GM18873 (cell line): Measurements from ENCODE around the gene E2F4.

ENCODE experiments used
- ATAC-seq: cut with Tn5 transposase; IDR thresholded peaks from one replicate; pipeline ENCODE4 v1.9.1; 2021; ENCODE audit warnings: mild to moderate bottlenecking, moderate library complexity, moderate number of reproducible peaks; ENCODE audit not compliant: unreplicated experiment, low FRiP score

Gene E2F4

GRCh38 chr16:67157892-67158635, 33.9 kb upstream of the E2F4 start:
- no peak for ATAC-seq

- peak; percentile 46 for ATAC-seq
Measured at GRCh38 chr16:67158637-67159600, 33.0 kb upstream of the E2F4 start.

DNA sequence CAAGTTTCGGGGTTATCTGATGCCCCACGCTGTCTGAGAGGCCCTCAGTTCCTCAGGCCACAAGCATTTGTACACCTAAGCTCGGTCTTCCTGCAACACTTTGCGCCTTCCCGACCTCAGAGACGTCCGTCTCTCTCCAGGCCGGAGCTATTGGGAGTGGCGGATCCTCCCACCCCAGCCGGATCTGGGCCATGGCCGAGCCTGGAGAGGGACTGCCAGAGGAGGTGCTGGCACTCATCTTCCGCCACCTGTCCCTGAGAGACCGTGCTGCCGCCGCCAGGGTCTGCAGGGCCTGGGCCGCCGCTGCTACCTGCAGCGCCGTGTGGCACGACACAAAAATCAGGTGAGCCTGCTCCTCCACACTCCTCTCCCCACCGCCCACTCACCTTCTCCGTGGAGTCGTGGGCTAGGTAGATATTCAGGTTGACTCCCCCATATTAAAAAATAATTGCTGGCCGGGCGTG, 30.3 kb upstream of the E2F4 start:
- no peak for ATAC-seq

DNA sequence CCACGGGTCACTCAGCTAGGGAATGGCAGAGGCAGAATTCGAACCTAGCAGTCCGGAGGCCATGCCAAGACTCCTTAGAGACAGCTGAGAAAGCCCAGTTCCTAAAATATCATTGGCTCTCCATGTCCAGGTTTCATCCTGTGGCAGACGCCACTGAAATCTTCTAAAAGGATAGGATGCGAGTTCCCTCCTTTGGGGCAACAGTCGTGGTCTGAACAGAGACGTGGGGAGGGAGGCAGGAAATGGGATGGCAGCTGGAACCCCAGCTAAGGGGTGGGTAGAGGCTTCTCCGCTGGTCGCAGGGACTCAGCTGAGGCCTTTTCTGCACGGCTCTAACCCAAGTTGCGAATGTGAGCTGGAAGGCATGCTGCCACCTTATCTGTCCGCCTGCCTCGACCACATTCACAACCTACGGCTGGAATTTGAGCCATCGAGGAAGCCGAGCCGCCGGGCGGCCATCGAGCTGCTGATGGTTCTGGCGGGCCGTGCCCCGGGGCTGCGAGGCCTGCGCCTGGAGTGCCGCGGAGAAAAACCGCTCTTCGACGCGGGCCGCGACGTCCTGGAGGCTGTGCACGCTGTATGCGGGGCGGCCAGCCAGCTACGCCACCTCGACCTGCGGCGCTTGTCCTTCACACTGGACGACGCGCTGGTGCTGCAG, 29.3 kb upstream of the E2F4 start:
- no peak for ATAC-seq

GRCh38 chr16:67163164-67163998, 28.6 kb upstream of the E2F4 start:
- no peak for ATAC-seq

- no peak for ATAC-seq
Measured at GRCh38 chr16:67163999-67164558, 27.9 kb upstream of the E2F4 start.

GRCh38 chr16:67164599-67165061, 27.3 kb upstream of the E2F4 start, which contains the start of gene HSF4:
TSS of gene HSF4 (plus strand) at chr16:67164745. CDS start at chr16:67164812, 67 bp downstream.
- no peak for ATAC-seq

DNA sequence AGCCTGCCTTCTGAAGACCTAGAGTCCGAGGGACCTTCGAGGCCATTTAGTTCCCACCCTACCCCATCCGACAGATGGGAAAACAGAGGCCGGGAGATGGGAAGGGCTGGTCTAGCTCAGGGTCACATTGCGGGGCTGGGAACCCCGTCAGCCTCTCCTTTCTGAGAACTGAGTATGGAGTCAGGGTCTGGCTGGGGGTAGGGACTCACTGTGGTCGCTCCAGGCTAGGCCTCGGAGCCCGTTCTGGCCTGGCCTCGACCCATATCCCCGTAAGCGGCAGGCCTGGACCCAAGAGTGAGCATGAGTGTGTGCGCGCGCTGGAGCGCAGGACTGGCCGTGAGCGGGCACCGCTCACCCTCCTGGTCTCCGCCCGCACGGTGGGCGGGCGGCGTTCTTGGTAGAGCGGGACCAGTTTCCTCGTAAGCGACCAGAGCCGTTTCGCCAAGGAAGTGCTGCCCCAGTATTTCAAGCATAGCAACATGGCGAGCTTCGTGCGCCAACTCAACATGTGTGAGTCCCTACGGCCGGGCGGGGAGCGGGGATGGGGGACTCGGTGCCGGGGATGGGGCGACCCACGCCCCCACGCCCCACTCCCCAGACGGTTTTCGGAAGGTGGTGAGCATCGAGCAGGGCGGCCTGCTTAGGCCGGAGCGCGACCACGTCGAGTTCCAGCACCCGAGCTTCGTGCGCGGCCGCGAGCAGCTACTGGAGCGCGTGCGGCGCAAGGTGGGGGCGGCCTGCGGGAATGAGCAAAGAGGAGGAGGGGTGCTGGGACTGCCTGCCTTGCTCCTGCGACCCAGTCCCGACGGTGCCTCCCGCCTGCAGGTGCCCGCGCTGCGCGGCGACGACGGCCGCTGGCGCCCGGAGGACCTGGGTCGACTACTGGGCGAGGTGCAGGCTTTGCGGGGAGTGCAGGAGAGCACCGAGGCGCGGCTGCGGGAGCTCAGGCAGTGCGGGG, 26.6 kb upstream of the E2F4 start:
- ATAC-seq: no peak

- ATAC-seq: no peak
Measured at GRCh38 chr16:67166110-67166547, 25.8 kb upstream of the E2F4 start.

- ATAC-seq: no peak
Measured at GRCh38 chr16:67166598-67167168, 25.3 kb upstream of the E2F4 start.

DNA sequence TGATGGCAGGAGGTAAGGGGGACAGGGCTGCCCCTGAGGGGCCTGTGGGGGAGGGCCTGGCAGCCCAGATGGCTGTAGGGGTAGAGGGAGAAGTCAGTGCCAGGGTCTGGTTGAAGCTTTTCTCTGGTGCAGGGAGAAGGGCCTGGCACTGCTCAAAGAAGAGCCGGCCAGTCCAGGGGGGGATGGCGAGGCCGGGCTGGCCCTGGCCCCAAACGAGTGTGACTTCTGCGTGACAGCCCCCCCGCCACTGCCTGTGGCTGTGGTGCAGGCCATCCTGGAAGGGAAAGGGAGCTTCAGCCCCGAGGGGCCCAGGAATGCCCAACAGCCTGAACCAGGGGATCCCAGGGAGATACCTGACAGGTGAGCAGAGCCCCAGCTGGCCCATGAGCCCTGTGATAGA, 24.4 kb upstream of the E2F4 start:
- no peak for ATAC-seq

GRCh38 chr16:67169011-67169451, 22.9 kb upstream of the E2F4 start:
- ATAC-seq: no peak

GRCh38 chr16:67169642-67170167, 22.2 kb upstream of the E2F4 start:
- no peak for ATAC-seq

GRCh38 chr16:67170168-67170948, 21.6 kb upstream of the E2F4 start, which contains the start of gene NOL3:
TSS of gene NOL3 (plus strand) at chr16:67170538.
- ATAC-seq: peak; percentile 48

DNA sequence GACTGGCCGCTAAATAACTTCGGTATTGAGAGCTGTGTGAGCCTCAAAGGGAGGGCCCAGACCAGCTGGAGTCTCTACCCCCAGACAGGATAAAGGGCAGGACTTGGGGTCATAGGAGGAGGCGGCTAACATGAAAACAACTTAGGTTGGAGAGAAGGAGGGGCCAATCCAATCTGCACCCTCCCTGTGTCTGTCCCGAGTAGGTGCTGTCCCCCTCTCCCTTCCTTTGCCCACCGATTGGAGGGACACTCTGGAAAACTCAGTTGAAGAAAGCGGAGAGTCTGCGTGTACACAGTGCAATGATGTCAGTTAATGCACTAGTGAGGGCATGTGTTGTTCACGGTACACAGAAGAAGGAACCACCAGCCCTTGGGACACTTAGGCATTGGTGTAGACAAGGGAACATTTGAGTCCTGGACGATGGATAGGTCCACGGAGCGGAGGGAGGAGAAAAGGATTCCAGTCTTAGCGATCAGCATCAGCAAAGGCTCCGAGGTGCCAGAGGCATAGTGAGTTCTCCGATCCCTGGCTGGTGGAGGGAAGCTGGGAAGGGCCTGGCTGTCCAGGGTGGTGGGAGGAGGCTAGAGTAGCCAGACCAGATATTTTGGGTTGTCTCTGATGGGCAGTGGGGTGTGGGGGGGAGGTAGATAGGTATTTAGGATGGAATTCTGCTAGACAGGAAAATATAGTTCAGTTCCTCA, 20.9 kb upstream of the E2F4 start:
- no peak for ATAC-seq

DNA sequence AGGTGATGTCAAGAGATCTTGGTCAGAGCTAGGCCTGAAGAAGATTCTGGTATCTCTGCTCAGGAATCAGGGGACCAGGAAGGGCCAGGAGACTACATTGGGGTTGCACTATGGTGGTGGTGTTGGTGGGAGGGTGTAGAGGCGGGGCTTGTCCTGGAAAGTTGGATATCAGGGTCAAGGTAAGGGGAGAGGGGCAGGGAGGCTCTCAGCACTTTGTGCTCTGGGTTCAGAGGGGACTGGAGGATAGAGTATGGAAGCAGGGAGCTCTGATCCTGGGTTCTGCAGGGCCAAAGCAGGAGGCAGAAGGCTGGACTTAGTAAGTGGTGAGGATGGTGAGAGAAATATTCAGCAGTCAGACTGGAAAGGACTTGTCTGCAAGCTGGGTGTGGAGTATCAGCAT, 18.6 kb upstream of the E2F4 start:
- no peak for ATAC-seq
